ENCODE results near the gene CEP120. TPM values are rescaled to one million over a fixed set of nuclear protein-coding genes. Genes with fewer than 3 reads are reported as not detected.

Gene CEP120
- total and polyA plus RNA-seq, 3 donors from 2014 or later: 25.8 to 47.5 (median 45.8) TPM

DNA sequence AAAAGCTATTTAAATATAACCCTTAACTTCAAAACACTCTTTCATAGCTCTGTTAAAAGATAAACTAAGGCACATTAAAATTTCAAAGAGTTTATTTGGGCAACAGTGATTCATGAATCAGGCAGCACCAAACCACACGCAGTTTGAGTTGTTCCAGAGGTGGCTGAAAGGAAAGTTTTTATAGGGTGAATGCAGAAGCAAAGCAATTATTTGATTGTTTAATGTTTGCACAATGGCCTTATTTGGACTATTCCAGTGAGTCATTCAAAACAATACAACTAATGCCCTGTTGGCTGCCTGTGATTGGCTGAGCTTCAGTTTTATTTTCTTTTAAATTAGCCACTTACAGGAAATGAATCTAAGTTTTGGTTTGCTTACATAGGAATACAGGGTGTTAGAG is 125.3 kb downstream of the CEP120 start:
- no peaks in the 10 kb centered on the region for H3K9me3 ChIP-seq
- no peaks in the 10 kb centered on the region for H3K36me3 ChIP-seq (ENCODE audit: low read depth, missing control alignments)
- 92 to 95% methylated on average over 1 of the region's 1 CpG for WGBS, 2 donors
- H3K27ac ChIP-seq: no peak overlapping the region
- no peaks in the 10 kb centered on the region for H3K4me1 ChIP-seq
- H3K27me3 ChIP-seq: no peaks in the 10 kb centered on the region
- intact Hi-C loops (cut with DNase I; ENCODE audit: low total_unique reads): no loop called here
- no peak for TF ChIP-seq POLR2A (IDR thresholded peaks at IDR 0.05)
- TF ChIP-seq, protein P1, sequence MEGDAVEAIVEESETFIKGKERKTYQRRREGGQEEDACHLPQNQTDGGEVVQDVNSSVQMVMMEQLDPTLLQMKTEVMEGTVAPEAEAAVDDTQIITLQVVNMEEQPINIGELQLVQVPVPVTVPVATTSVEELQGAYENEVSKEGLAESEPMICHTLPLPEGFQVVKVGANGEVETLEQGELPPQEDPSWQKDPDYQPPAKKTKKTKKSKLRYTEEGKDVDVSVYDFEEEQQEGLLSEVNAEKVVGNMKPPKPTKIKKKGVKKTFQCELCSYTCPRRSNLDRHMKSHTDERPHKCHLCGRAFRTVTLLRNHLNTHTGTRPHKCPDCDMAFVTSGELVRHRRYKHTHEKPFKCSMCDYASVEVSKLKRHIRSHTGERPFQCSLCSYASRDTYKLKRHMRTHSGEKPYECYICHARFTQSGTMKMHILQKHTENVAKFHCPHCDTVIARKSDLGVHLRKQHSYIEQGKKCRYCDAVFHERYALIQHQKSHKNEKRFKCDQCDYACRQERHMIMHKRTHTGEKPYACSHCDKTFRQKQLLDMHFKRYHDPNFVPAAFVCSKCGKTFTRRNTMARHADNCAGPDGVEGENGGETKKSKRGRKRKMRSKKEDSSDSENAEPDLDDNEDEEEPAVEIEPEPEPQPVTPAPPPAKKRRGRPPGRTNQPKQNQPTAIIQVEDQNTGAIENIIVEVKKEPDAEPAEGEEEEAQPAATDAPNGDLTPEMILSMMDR (IDR thresholded peaks at IDR 0.05): no peak
- DNase-seq: no peak
- no peak overlapping the region for H3K4me3 ChIP-seq

DNA sequence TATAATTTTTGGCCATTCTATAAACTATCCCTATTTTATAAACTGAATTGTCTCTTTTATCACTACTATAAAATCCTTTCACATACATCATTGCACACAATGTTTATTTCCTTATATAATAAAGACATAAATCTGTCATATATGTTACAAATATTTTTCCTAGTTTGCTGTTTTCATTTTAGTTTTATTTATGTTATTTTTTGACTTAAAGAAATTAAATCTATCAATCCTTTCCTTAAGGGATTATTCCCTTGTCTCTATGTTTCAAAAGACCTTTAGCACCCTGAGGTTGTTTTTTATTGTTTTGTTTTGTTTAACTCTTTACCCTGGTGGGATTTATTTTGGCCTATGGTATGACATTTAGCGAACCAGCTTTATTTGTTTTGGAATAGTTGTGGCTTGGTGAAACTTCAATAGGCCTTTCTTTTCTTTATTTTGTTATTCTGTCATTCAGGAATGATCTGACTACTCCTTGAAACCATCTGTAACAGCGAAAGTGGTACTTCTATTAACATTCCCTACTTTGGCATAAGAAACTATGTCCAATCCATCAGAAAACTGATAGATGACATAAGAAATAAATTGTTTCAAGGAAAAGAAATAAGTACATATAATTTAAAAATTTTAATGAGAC is 125.9 kb downstream of the CEP120 start:
- H3K27ac ChIP-seq: no peak overlapping the region
- WGBS, 2 donors: 88 to 89% methylated on average over 2 of the region's 2 CpGs
- H3K27me3 ChIP-seq: no peaks in the 10 kb centered on the region
- intact Hi-C loops (cut with DNase I; ENCODE audit: low total_unique reads): no loop called here
- TF ChIP-seq, protein P1 (IDR thresholded peaks at IDR 0.05): no peak
- no peak for TF ChIP-seq POLR2A (IDR thresholded peaks at IDR 0.05)
- H3K4me3 ChIP-seq: no peak overlapping the region
- H3K4me1 ChIP-seq: no peaks in the 10 kb centered on the region
- H3K36me3 ChIP-seq (ENCODE audit: low read depth, missing control alignments): no peaks in the 10 kb centered on the region
- DNase-seq: no peak
- no peaks in the 10 kb centered on the region for H3K9me3 ChIP-seq

Other genes starting within 250 kb of the CEP120 start
- gene CSNK1G3, start 88.8 kb upstream of the CEP120 start, total RNA-seq: 10 to 100 TPM; 32.1 to 53.1 TPM
- 17.9 TPM for gene CSNK1G3, start 88.8 kb upstream of the CEP120 start, polyA plus RNA-seq (ENCODE audit: insufficient read depth, low read depth, low replicate concordance)